GM13976 (cell line): ENCODE data around the gene SP5.

ENCODE experiments used
- DNase-seq: peaks from one replicate; pipeline ENCODE4 v3.0.0; 2012; ENCODE audit warnings: low spot score
- in situ Hi-C: fragments of 300-500 bp; cut with MboI; formaldehyde crosslinking; loops from one replicate; pipeline ENCODE4 v1.12.0; 2022; ENCODE audit warnings: low sequenced_read_pairs, mixed read lengths, inconsistent platforms; ENCODE audit not compliant: unreplicated experiment
- TF ChIP-seq, protein P1 (sequence below): IDR thresholded peaks from 2 replicates; pipeline ENCODE4 v1.5.1; 2012; ENCODE audit warnings: borderline replicate concordance, mild to moderate bottlenecking; ENCODE audit not compliant: insufficient read depth; ENCODE audit errors: extremely low read depth, missing control alignments, control extremely low read depth

Gene SP5

DNA sequence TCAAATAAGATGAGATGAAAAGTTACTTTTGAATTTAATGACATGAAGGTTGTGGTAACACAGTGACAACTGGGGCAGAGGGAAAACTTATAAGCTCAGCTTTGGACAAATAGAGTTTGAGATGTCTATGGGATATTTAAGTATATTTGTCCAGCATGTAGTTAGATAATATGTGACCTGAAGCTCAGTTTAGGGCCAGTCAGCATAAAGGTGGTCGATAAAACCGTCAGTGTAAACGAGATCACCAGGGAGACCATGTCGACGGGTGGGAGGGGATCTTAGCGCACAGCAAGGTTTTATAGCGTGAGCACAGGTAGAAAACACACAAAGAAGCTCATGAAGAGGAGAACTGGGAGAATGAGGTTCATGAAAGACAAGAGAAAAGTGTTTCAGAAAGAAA lies 47.6 kb downstream of the SP5 start:
- in situ Hi-C loops, result no loop called here
- DNase-seq, result no peak
- TF ChIP-seq, protein P1, sequence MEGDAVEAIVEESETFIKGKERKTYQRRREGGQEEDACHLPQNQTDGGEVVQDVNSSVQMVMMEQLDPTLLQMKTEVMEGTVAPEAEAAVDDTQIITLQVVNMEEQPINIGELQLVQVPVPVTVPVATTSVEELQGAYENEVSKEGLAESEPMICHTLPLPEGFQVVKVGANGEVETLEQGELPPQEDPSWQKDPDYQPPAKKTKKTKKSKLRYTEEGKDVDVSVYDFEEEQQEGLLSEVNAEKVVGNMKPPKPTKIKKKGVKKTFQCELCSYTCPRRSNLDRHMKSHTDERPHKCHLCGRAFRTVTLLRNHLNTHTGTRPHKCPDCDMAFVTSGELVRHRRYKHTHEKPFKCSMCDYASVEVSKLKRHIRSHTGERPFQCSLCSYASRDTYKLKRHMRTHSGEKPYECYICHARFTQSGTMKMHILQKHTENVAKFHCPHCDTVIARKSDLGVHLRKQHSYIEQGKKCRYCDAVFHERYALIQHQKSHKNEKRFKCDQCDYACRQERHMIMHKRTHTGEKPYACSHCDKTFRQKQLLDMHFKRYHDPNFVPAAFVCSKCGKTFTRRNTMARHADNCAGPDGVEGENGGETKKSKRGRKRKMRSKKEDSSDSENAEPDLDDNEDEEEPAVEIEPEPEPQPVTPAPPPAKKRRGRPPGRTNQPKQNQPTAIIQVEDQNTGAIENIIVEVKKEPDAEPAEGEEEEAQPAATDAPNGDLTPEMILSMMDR, result no peak

DNA sequence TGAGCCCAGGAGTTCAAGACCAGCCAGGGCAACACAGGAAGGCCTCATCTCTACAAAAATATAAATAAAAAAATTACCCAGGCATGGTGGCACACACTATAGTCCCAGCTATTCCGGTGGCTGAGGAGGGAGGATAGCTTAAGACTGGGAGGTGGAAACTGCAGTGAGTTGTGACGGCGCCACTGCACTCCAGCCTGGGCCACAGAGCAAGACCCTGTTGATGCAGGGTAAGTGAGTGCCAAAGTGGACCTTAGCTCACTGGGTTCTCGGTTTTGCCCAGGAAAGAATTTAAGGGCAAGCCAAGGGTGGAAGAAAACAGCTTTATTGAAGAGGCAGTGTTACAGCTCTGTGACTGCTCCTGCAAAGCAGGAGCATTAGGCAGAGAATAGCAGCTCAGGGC lies 48.1 kb downstream of the SP5 start:
- TF ChIP-seq, protein P1, result no peak
- no peak for DNase-seq
- in situ Hi-C loops, result no loop called here

GRCh38 chr2:170764880-170765261 lies 49.7 kb downstream of the SP5 start:
- TF ChIP-seq, protein P1, result no peak
- in situ Hi-C loops, result no loop called here
- no peak for DNase-seq

- in situ Hi-C loops, result no loop called here
- DNase-seq, result no peak
- TF ChIP-seq, protein P1, result no peak
These were observed 51.6 kb downstream of the SP5 start for GRCh38 chr2:170766693-170767092.
